Aorta (tissue), 5 donors: ENCODE measurements around the gene MYO1A. TPM values are rescaled to one million over a fixed set of nuclear protein-coding genes. Genes with fewer than 3 reads are reported as not detected.

Experiments
- ATAC-seq: fragments of 200-7000 bp; cut with Tn5 transposase; one replicate; pipeline ENCODE4 v1.9.1; 2022; ENCODE audit warnings: moderate library complexity; ENCODE audit not compliant: low FRiP score
- DNase-seq, 2 donors: peaks; one replicate each; pipeline ENCODE4 v3.0.0-alpha.2; 2020
- H3K27ac ChIP-seq, 2 donors: one replicate each; pipeline ENCODE4 v1.5.1; 2013; ENCODE audit warnings: low read length in 2 of 2, mild to moderate bottlenecking in 2 of 2, moderate library complexity in 2 of 2, control low read depth in 1 of 2, inconsistent platforms in 1 of 2, low read depth in 1 of 2
- H3K27me3 ChIP-seq, 2 donors: one replicate each; pipeline ENCODE4 v1.6.1; 2013; ENCODE audit warnings: control low read depth in 1 of 2, low read length in 1 of 2, mild to moderate bottlenecking in 1 of 2, moderate library complexity in 1 of 2; ENCODE audit not compliant: insufficient read depth in 2 of 2, control insufficient read depth in 1 of 2
- H3K36me3 ChIP-seq, 2 donors: one replicate each; pipeline ENCODE4 v1.6.1; 2013; ENCODE audit warnings: control low read depth in 1 of 2, low read length in 1 of 2, mild to moderate bottlenecking in 1 of 2; ENCODE audit not compliant: insufficient read depth in 2 of 2, control insufficient read depth in 1 of 2
- H3K4me1 ChIP-seq, 2 donors: one replicate each; pipeline ENCODE4 v1.6.1; 2013; ENCODE audit warnings: low read length in 2 of 2, control low read depth in 1 of 2, mild to moderate bottlenecking in 1 of 2, moderate library complexity in 1 of 2; ENCODE audit not compliant: insufficient read depth in 2 of 2, control insufficient read depth in 1 of 2
- H3K4me3 ChIP-seq, 2 donors: one replicate each; pipeline ENCODE4 v1.5.1; 2013; ENCODE audit warnings: low read length in 2 of 2, control low read depth in 1 of 2, mild to moderate bottlenecking in 1 of 2
- H3K9me3 ChIP-seq: one replicate; pipeline ENCODE4 v1.6.1; 2013; ENCODE audit warnings: mild to moderate bottlenecking, low read length; ENCODE audit not compliant: control insufficient read depth
- WGBS, 2 donors: extraction: QIAGEN DNeasy Blood & Tissue Kit; methylation state at CpG; one replicate each; pipeline ENCODE4 v1.1.7; 2013; 5-methylcytosine and 5-hydroxymethylcytosine counted together
- intact Hi-C, 2 donors: fragments of 100-400 bp; cut with DNase I; formaldehyde crosslinking; loops; one replicate each; pipeline versions ENCODE4 v1.14.2 to v1.15.0; 2022
- polyA plus RNA-seq, 2 donors: library from polyadenylated mRNA; stranded (reverse); fragments of 200-250 nt; gene quantifications; one replicate each; pipeline ENCODE4 v1.2.3, GENCODE V29; 2013
- total RNA-seq, 2 donors: library from RNA; stranded (reverse); fragmentation: NEBNext Ultra II Directional; extraction: Animal tissue kit (Norgen Biotek cat#: 25700); gene quantifications; one replicate each; pipeline ENCODE4 v1.2.1, GENCODE V29; 2021
- donor health status: healthy with polysubstance abuse.
- donor health status: Bipolar disorder and iron deficiency.
- donor health status: DM: no; HTN: no; CAD: no.
- donor health status: DM: no; HTN: no; CAD: no.
- donor health status: DM: yes; HTN: yes; CAD: no.

The MYO1A gene
- total and polyA plus RNA-seq, 4 donors: 0.05 to 77.4 (median 1.0) TPM

- Histone ChIP-seq H3K27ac (no peak overlapping the region), H3K4me1 (no peaks in the 10 kb centered on the region), H3K27me3 (no peaks in the 10 kb centered on the region), H3K36me3 (no peaks in the 10 kb centered on the region), H3K4me3 (no peak overlapping the region), H3K9me3 (no peaks in the 10 kb centered on the region)
- 71 to 76% methylated on average over 10 of the region's 10 CpGs for WGBS, 2 donors
- intact Hi-C loops: no loop called here
- DNase-seq: no peak
- no peak for ATAC-seq
Measured at GRCh38 chr12:57046947-57047890, 2.7 kb downstream of the MYO1A start.

GRCh38 chr12:57046086-57046791 is 3.7 kb downstream of the MYO1A start:
- Histone ChIP-seq H3K9me3 (no peaks in the 10 kb centered on the region), H3K27ac (no peak overlapping the region), H3K27me3 (no peaks in the 10 kb centered on the region), H3K4me3 (no peak overlapping the region), H3K4me1 (no peaks in the 10 kb centered on the region), H3K36me3 (no peaks in the 10 kb centered on the region)
- DNase-seq (no peak), ATAC-seq (no peak)
- intact Hi-C loops: no loop called here
- WGBS, 2 donors: 68% methylated on average over 6 of the region's 6 CpGs

- 88 to 96% methylated on average over 3 of the region's 3 CpGs for WGBS, 2 donors
- ATAC-seq (no peak), DNase-seq (no peak)
- Histone ChIP-seq H3K4me3 (no peak overlapping the region), H3K27me3 (no peaks in the 10 kb centered on the region), H3K36me3 (no peaks in the 10 kb centered on the region), H3K27ac (no peak overlapping the region), H3K9me3 (no peaks in the 10 kb centered on the region), H3K4me1 (no peaks in the 10 kb centered on the region)
- intact Hi-C loops: no loop called here
Measured at GRCh38 chr12:57044889-57045288, 5.0 kb downstream of the MYO1A start.

- Histone ChIP-seq H3K27ac (no peak overlapping the region), H3K36me3 (no peaks in the 10 kb centered on the region), H3K27me3 (no peaks in the 10 kb centered on the region), H3K4me1 (no peaks in the 10 kb centered on the region), H3K4me3 (no peak overlapping the region), H3K9me3 (no peaks in the 10 kb centered on the region)
- intact Hi-C loops: no loop called here
- no peak for DNase-seq
- WGBS, 2 donors: 87% methylated on average over 6 of the region's 6 CpGs
- ATAC-seq: no peak
Measured at GRCh38 chr12:57044468-57044867, 5.5 kb downstream of the MYO1A start.

GRCh38 chr12:57042695-57043094 is 7.2 kb downstream of the MYO1A start:
- intact Hi-C loops: no loop called here
- no peak for DNase-seq
- no peak for ATAC-seq
- H3K4me3 ChIP-seq: no peak overlapping the region
- no peaks in the 10 kb centered on the region for H3K4me1 ChIP-seq
- 95% methylated on average over 2 of the region's 2 CpGs for WGBS, 2 donors
- H3K27me3 ChIP-seq: no peaks in the 10 kb centered on the region
- H3K27ac ChIP-seq: no peak overlapping the region
- H3K9me3 ChIP-seq: no peaks in the 10 kb centered on the region
- H3K36me3 ChIP-seq: no peaks in the 10 kb centered on the region

- no peak overlapping the region for H3K4me3 ChIP-seq
- no peaks in the 10 kb centered on the region for H3K9me3 ChIP-seq
- WGBS, 2 donors: 64 to 65% methylated on average over 2 of the region's 2 CpGs
- intact Hi-C loops: no loop called here
- no peak for DNase-seq
- H3K27me3 ChIP-seq: no peaks in the 10 kb centered on the region
- ATAC-seq: no peak
- H3K27ac ChIP-seq: no peak overlapping the region
- H3K36me3 ChIP-seq: no peaks in the 10 kb centered on the region
- no peaks in the 10 kb centered on the region for H3K4me1 ChIP-seq
Measured at GRCh38 chr12:57040750-57041149, 9.2 kb downstream of the MYO1A start.

- H3K27ac ChIP-seq: no peak overlapping the region
- H3K4me1 ChIP-seq: no peaks in the 10 kb centered on the region
- 88 to 90% methylated on average over 4 of the region's 4 CpGs for WGBS, 2 donors
- no peak for ATAC-seq
- intact Hi-C loops: no loop called here
- no peak for DNase-seq
- H3K27me3 ChIP-seq: no peaks in the 10 kb centered on the region
- no peaks in the 10 kb centered on the region for H3K36me3 ChIP-seq
- no peaks in the 10 kb centered on the region for H3K9me3 ChIP-seq
- no peak overlapping the region for H3K4me3 ChIP-seq
Measured at GRCh38 chr12:57040211-57040610, 9.7 kb downstream of the MYO1A start.

- no peaks in the 10 kb centered on the region for H3K9me3 ChIP-seq
- H3K36me3 ChIP-seq: no peaks in the 10 kb centered on the region
- WGBS, 2 donors: 83% methylated on average over 9 of the region's 9 CpGs
- ATAC-seq (no peak), DNase-seq (no peak)
- no peaks in the 10 kb centered on the region for H3K27me3 ChIP-seq
- no peak overlapping the region for H3K4me3 ChIP-seq
- H3K4me1 ChIP-seq: no peaks in the 10 kb centered on the region
- intact Hi-C loops: no loop called here
- H3K27ac ChIP-seq: no peak overlapping the region
Measured at GRCh38 chr12:57039016-57039798, 10.7 kb downstream of the MYO1A start.
